AML-193 (cell line): ENCODE measurements around the gene CDK19.

ENCODE experiments used
- DNase-seq, 2 experiments: peaks; one replicate each; lab custom pipeline; 2025; lab: John Stamatoyannopoulos, UW

Gene CDK19

GRCh38 chr6:110703010-110703905 lies 112.0 kb downstream of the CDK19 start:
- no peak for DNase-seq

DNA sequence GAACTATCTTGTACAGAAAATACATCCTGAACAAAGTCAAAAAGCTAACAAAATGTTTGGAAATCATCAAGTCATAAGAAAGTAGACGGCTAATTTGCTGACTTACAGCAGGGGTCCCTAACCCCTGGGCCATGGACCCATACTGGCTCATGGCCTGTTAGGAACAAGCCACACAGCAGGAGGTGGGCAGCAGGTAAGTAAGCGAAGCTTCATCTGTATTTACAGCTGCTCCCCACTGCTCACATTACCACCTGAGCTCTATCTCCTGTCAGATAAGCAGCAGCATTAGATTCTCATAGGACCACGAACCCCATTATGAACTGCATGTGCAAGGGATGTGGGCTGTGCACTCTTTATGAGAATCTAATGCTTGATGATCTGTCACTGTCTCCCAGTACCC lies 115.5 kb downstream of the CDK19 start:
- DNase-seq: no peak

DNA sequence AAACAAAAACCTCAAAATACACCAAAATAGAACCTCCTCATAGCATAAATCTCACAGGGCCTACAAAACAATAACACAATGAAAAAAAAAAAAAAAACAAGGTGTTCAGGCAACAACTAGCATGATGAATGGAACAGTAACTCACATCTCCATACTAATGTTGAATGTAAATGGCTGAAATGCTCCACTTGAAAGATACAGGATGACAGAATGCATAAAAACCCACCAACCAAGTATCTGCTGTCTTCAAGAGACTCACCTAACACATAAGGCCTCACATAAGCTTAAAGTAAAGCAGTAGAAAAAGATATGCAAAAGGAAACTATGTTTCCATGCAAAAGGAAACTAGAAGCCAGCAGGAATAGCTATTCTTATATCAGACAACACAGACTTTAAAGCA lies 121.3 kb downstream of the CDK19 start:
- no peak for DNase-seq

- no peak for DNase-seq
These were observed 122.0 kb downstream of the CDK19 start for GRCh38 chr6:110693296-110693695.

- no peak for DNase-seq
These were observed 124.4 kb downstream of the CDK19 start for GRCh38 chr6:110690916-110691315.

GRCh38 chr6:110690106-110690654 lies 125.1 kb downstream of the CDK19 start:
- no peak for DNase-seq

- no peak for DNase-seq
These were observed 125.9 kb downstream of the CDK19 start for GRCh38 chr6:110689275-110689935.

DNA sequence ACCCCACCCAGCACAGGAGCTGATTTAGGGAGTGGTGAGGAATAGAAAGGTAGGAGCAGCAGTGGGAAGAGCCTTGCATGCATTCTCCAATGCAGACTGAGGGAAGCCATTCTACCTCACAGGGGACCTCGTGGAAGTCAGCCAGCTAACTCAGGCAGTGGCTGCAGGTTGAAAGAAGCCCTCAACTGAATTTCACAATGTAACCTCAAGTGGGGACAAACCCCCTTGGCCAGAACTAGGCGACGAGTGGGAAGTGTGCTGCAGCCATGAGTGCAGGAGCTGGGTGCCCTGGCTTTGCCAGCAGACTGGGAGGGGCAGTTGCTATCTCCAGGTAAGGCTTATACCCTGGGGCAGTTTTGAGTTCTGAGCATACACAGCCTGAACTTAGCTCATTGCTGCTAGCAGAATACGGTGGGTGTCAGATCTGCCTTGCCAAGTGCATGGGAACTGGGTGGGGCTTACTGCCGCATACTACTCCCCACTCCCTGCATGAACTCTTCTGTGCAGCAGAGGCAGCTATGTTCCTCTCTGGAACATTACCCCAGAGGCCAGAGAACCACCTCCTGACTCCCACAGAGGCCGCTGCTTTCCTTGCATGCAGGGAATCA lies 126.5 kb downstream of the CDK19 start:
- peak; percentile 71 to 72 for DNase-seq

GRCh38 chr6:110687326-110687725 lies 127.9 kb downstream of the CDK19 start:
- no peak for DNase-seq

DNA sequence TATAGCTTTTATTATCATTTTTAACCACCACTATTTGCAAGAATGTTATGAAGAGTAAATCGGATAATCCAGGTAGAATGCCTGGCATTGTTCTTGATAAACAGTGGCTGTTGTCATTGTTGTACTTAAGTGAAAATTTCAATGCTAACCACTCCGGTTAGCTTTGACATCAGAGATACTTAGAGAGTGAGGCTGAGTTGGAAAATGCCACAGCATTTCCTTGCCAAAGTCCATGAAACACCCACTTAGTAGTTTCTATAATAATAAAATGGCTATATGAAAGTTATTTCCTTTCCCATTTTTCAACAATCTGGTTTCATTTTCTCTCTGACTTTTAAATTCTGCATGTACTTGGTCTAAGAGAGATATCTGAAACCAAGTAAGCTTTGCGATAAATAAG lies 132.0 kb downstream of the CDK19 start:
- DNase-seq: no peak

GRCh38 chr6:110682460-110682853 lies 132.8 kb downstream of the CDK19 start:
- peak; percentile 97 to 99 for DNase-seq

DNA sequence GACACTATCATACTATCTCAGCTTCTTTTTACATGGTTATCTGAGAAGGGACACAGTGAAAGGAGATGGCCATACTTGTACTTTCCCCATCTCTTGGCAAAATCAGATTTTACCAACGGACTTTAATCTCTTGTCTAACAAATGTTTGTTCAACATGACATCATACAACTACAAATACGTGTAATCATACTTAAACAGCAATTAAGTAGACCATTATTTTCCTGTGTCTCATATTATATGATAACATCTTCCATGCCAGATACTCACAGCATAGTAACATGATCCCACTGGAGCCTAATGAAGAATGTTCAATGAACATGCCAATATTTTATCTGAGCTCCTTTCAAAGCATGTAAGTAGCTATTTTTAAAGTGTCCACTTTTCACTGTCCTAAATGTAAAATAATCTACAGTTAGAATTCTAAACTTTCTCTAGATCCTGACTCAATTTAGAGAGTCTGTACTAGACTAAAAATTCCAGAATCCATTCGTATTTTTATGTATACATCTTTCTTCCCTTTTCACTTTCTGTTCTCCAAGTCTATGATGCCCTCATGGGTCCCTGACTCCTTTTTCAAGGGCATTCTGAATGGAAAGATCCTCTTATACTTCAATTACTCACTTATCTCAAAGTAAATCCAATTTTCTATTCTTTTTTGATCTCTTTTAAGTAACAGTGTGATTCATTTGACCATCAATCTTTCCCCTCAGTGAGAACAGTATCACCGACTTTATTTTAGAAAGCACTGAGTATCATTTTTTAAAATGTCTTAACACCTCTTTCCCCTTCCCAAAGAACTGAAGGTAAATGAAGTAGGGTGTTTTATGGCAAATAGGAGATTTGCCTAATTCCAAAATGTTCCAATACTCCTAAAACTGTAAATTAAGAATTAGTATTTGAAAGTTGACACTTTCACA lies 133.5 kb downstream of the CDK19 start:
- no peak for DNase-seq

GRCh38 chr6:110676396-110676795 lies 138.9 kb downstream of the CDK19 start:
- no peak for DNase-seq

GRCh38 chr6:110674096-110674495 lies 141.2 kb downstream of the CDK19 start:
- DNase-seq: no peak

DNA sequence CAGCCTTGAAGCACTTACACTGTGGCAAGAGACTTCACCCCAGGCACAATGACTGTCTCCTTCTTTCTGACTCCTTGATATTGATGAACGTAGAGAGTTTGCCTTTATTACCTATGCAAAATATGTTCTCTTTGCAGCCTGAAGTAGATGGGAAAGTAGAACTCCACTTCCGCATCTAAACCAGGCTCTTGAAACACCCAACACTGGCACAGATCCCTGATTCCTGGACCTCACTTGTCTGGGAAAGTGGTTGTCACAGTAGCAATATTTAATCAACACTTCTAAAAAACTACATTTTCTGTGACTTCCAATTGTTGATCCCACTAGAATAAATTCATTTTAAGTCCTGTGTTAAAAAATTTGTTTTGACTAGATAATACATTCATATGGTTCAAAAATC lies 143.1 kb downstream of the CDK19 start:
- no peak for DNase-seq

- no peak for DNase-seq
These were observed 143.8 kb downstream of the CDK19 start for GRCh38 chr6:110671447-110671846.

DNA sequence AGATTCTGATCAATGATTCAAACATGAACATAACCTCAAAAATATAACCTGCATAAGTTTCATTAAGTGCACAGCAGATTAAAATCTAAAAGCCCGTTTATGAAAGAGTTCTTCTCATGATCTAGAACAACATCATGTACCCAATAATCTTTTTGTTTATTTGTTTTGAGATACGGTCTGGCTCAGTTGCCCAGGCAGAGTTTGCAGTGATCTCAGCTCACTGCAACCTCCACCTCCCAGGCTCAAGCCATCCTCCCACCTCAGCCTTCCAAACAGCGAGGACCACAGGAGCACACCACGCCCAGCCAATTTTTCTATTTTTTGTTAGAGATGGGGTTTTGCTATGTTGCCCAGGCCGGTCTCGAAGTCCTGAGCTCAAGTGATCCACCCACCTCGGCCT lies 149.7 kb downstream of the CDK19 start:
- DNase-seq: no peak

GRCh38 chr6:110664933-110665332 lies 150.3 kb downstream of the CDK19 start:
- peak; percentile 83 to 85 for DNase-seq

- DNase-seq: no peak
These were observed 152.6 kb downstream of the CDK19 start for GRCh38 chr6:110662490-110663211.

DNA sequence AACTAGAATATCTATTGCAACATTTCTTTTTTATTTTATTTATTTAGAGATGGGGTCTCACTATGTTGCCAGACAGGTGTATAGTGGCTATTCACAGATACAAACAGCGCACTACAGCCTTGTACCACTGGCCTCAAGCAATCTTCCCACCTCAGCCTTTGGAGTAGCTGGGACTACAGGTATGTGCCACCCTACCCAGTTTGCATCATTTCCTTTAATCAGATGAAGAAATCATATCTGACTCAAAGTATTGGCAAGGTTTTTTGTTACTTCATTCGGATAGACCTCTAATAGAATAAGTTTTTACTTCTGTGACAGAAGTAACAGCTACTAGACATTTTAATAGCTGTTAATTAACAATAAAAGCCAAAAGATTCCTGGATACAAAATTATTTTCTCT lies 153.9 kb downstream of the CDK19 start:
- no peak for DNase-seq

DNA sequence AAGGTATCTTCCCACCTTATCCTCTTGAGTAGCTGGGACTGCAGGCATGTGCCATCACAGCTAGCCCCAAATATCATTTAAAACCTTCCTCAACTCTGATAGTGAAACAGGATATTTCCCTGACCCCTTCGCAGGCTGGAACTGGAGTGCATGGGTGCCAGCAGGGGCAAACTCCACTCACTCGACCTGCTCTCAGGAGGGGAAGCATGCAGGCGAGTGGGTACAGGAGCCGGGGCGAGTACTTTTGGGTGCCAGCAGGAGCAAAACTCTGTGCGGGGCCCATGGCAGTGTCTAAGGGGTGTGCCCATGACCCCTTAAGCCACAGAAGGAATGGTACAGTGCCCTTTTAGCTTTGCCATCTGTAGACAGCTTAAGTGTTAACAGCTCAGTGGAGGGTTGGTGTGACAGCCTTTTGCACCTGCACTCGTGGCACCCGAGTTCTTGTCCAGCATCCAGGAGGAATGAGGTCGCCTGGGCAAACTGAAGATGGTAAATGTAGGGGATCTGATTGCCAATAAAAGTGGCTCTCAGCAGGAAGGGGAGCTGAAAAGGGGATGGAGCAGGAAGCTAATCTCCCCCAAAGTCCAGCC lies 155.1 kb downstream of the CDK19 start:
- DNase-seq: no peak
